Uterus (tissue), 2 donors: ENCODE results near the gene UGT1A6.

Experiments used
- POLR2A ChIP-seq, 2 donors: fragments of 450-650 bp; IDR thresholded peaks; one replicate each; pipeline ENCODE4 v1.6.1; 2016; ENCODE audit warnings: antibody characterized with exemption in 2 of 2, mild to moderate bottlenecking in 1 of 2, moderate library complexity in 1 of 2
- TF ChIP-seq, protein P1 (sequence below), 4 experiments: fragments of 200-600 bp in 2 of 4; fragments of 450-650 bp in 2 of 4; sonication (generic) in 2 of 4; IDR thresholded peaks; one replicate each; pipeline ENCODE4 v1.5.1; 2016 to 2019; ENCODE audit warnings: antibody characterized with exemption in 4 of 4, mild to moderate bottlenecking in 2 of 4, moderate library complexity in 1 of 4

DNA sequence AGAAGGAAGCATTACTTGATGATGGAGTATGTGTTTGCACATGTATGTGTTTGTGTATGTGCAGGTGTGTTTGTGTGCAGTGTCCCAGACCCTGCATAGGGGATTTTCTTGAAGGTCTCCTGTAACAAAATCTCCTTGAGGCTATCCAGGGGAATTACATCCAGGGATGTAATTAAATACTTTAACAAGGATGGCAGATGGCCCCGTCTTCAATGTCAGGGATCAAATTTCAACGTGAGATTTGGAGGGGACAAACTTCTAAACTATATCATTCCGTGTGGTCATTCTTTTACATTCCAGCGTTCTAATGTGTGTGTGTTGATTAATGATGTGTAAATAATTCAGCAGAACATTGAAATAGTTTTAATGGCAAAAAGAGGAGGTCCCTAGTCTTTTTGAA is 17.7 kb upstream of the UGT1A6 start:
- TF ChIP-seq POLR2A (IDR thresholded peaks at IDR 0.05): no peak
- TF ChIP-seq, protein P1, sequence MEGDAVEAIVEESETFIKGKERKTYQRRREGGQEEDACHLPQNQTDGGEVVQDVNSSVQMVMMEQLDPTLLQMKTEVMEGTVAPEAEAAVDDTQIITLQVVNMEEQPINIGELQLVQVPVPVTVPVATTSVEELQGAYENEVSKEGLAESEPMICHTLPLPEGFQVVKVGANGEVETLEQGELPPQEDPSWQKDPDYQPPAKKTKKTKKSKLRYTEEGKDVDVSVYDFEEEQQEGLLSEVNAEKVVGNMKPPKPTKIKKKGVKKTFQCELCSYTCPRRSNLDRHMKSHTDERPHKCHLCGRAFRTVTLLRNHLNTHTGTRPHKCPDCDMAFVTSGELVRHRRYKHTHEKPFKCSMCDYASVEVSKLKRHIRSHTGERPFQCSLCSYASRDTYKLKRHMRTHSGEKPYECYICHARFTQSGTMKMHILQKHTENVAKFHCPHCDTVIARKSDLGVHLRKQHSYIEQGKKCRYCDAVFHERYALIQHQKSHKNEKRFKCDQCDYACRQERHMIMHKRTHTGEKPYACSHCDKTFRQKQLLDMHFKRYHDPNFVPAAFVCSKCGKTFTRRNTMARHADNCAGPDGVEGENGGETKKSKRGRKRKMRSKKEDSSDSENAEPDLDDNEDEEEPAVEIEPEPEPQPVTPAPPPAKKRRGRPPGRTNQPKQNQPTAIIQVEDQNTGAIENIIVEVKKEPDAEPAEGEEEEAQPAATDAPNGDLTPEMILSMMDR (IDR thresholded peaks at IDR 0.05): no peak
